K562 (cell line): ENCODE results near the gene CDC14A. TPM values are rescaled to one million over a fixed set of nuclear protein-coding genes. Genes with fewer than 3 reads are reported as not detected.
A peak's percentile ranks its signal among the peaks of the same experiment; 100 is the strongest.

ENCODE experiments used
- ATF7 ChIP-seq: fragments of 450-650 bp; IDR thresholded peaks from 2 replicates; pipeline ENCODE4 v1.7.1; 2014; ENCODE audit warnings: mild to moderate bottlenecking, moderate library complexity
- CBFA2T3 ChIP-seq: fragments of 450-650 bp; IDR thresholded peaks from 2 replicates; pipeline ENCODE4 v1.6.1; 2017
- FOXA3 ChIP-seq, 2 experiments: fragments of 450-650 bp in 1 of 2; sonication (generic) in 1 of 2; formaldehyde crosslinking; IDR thresholded peaks in 1 of 2; conservative IDR thresholded peaks in 1 of 2; 2 replicates each; pipeline versions ENCODE4 v1.4.0 to v1.8.0; 2020 to 2022; ENCODE audit warnings: mild to moderate bottlenecking in 2 of 2, missing genetic modification reagents in 1 of 2
- GABPB1 ChIP-seq: sonication (generic); formaldehyde crosslinking; IDR thresholded peaks from 2 replicates; pipeline ENCODE4 v1.8.0; 2022; ENCODE audit warnings: mild to moderate bottlenecking, missing genetic modification reagents
- HMGN3 ChIP-seq: IDR thresholded peaks from 2 replicates; pipeline ENCODE4 v1.6.1; 2011; ENCODE audit warnings: borderline replicate concordance, low read depth, mild to moderate bottlenecking, mixed read lengths, low read length; ENCODE audit not compliant: insufficient read length; ENCODE audit errors: extremely low read depth
- HMGXB4 ChIP-seq: sonication (generic); formaldehyde crosslinking; IDR thresholded peaks from 2 replicates; pipeline ENCODE4 v1.8.1; 2023; ENCODE audit warnings: mild to moderate bottlenecking, missing genetic modification reagents
- LCOR ChIP-seq: sonication (generic); formaldehyde crosslinking; IDR thresholded peaks from 2 replicates; pipeline ENCODE4 v1.8.0; 2022; ENCODE audit warnings: mild to moderate bottlenecking, missing genetic modification reagents
- MTA2 ChIP-seq: fragments of 450-650 bp; IDR thresholded peaks from 2 replicates; pipeline ENCODE4 v1.6.1; 2016; ENCODE audit warnings: low read depth
- NBN ChIP-seq: fragments of 450-650 bp; IDR thresholded peaks from 2 replicates; pipeline ENCODE4 v1.6.1; 2016; ENCODE audit warnings: low read depth, mild to moderate bottlenecking
- NCOR1 ChIP-seq: fragments of 450-650 bp; IDR thresholded peaks from 2 replicates; pipeline ENCODE4 v1.6.1; 2016; ENCODE audit warnings: mild to moderate bottlenecking, moderate library complexity
- NFXL1 ChIP-seq: fragments of 450-650 bp; formaldehyde crosslinking; IDR thresholded peaks from 2 replicates; pipeline ENCODE4 v1.4.0; 2021; ENCODE audit warnings: mild to moderate bottlenecking
- NUFIP1 ChIP-seq: fragments of 450-650 bp; IDR thresholded peaks from 2 replicates; pipeline ENCODE4 v1.6.1; 2018; ENCODE audit not compliant: partially characterized antibody
- RBFOX2 ChIP-seq: fragments of 200-400 bp; formaldehyde crosslinking; IDR thresholded peaks from 2 replicates; pipeline ENCODE4 v1.6.1; 2017; ENCODE audit warnings: low read depth, mild to moderate bottlenecking, low read length, moderate library complexity
- RHOXF2B ChIP-seq: fragments of 250-450 bp; sonication (Bioruptor Pico); conservative IDR thresholded peaks from 2 replicates; pipeline ENCODE4 v1.5.1; 2021
- SMAD1 ChIP-seq: fragments of 150-350 bp; IDR thresholded peaks from 2 replicates; pipeline ENCODE4 v1.6.1; 2014; ENCODE audit warnings: low read length, low read depth; ENCODE audit not compliant: partially characterized antibody
- SMARCA4 ChIP-seq: fragments of 450-650 bp; IDR thresholded peaks from 2 replicates; pipeline ENCODE4 v1.6.1; 2016
- TEAD4 ChIP-seq, 2 experiments: sonication (generic) in 1 of 2; formaldehyde crosslinking in 1 of 2; IDR thresholded peaks; 2 replicates each; pipeline versions ENCODE4 v1.6.1 to v1.8.0; 2012 to 2022; ENCODE audit warnings: borderline replicate concordance in 1 of 2, inconsistent platforms in 1 of 2, low read length in 1 of 2, mild to moderate bottlenecking in 1 of 2, missing genetic modification reagents in 1 of 2
- XRCC4 ChIP-seq: IDR thresholded peaks from one replicate; pipeline ENCODE4 v1.6.1; 2011; ENCODE audit not compliant: insufficient read depth, insufficient read length; ENCODE audit errors: extremely low read depth
- ZBTB11 ChIP-seq, 3 experiments: fragments of 200-800 bp in 1 of 3; fragments of 250-450 bp in 1 of 3; fragments of 450-650 bp in 1 of 3; sonication (Bioruptor Pico) in 1 of 3; sonication (Bioruptor generic) in 1 of 3; formaldehyde crosslinking in 1 of 3; IDR thresholded peaks; 2 replicates each; pipeline versions ENCODE4 v1.6.1 to v1.8.0; 2016 to 2022; ENCODE audit warnings: mild to moderate bottlenecking in 2 of 3, missing genetic modification characterization in 2 of 3, missing compliant biosample characterization in 1 of 3, moderate library complexity in 1 of 3
- ZC3H11A ChIP-seq: IDR thresholded peaks from 2 replicates; pipeline ENCODE4 v1.6.1; 2012; ENCODE audit warnings: low read depth, low read length, improper control_type of control experiment
- ZFP36 ChIP-seq: fragments of 150-350 bp; IDR thresholded peaks from 2 replicates; pipeline ENCODE4 v1.6.1; 2018; ENCODE audit warnings: low read length, low read depth; ENCODE audit not compliant: partially characterized antibody
- ZNF384 ChIP-seq: IDR thresholded peaks from 2 replicates; pipeline ENCODE4 v1.6.1; 2012; ENCODE audit warnings: low read depth, low read length, improper control_type of control experiment
- ZNF583 ChIP-seq: fragments of 250-450 bp; sonication (Bioruptor Pico); IDR thresholded peaks from 2 replicates; pipeline ENCODE4 v1.4.0; 2020
- ZNF644 ChIP-seq: fragments of 200-800 bp; sonication (Bioruptor generic); IDR thresholded peaks from 2 replicates; pipeline ENCODE4 v1.6.1; 2016; ENCODE audit warnings: low read depth, missing genetic modification characterization, missing compliant biosample characterization
- polyA plus RNA-seq, 8 experiments: library from polyadenylated mRNA; depleted of rRNA in 4 of 8; stranded (reverse) in 5 of 8; unstranded in 3 of 8; fragments of >200 nt; fragmentation: Nextera tagmentation in 2 of 8; fragmentation: Illumina TruSeq in 1 of 8; extraction: Ambion mirVana in 2 of 8; extraction: Trizol in 1 of 8; gene quantifications; 2 replicates each; pipeline versions ENCODE4 v1.2.1 to v1.2.3, GENCODE V29; 2011 to 2014; ENCODE audit warnings: inconsistent platforms in 1 of 8, missing spikeins in 1 of 8
- total RNA-seq, 7 experiments: library from RNA; depleted of rRNA in 6 of 7; stranded (reverse); fragments of >200 nt in 6 of 7; fragmentation: Illumina TruSeq in 2 of 7; extraction: Trizol in 2 of 7; gene quantifications; 2 replicates each; pipeline versions ENCODE4 v1.2.1 to v1.2.3, GENCODE V29; 2011 to 2021; ENCODE audit warnings: low replicate concordance in 1 of 7

CDC14A gene
- total and polyA plus RNA-seq, 9 of the 15 experiments (the other 6 are each of a cell fraction or from before 2014, with no cell fraction given): 17.0 to 74.3 (median 33.4) TPM

GRCh38 chr1:100351095-100351887, 1.0 kb upstream of the CDC14A start (continued):
- TF ChIP-seq NUFIP1 (peak; percentile 58), ZC3H11A (no peak), HMGN3 (peak; percentile 70), CBFA2T3 (peak; percentile 20; the same call in 1 of the 2 replicates), ZFP36 (no peak), GABPB1 (CRISPR knock-in tag) (no peak; the same call in 1 of the 2 replicates), NCOR1 (peak; percentile 7; the same call in 1 of the 2 replicates), ATF7 (peak; percentile 79), ZBTB11 (CRISPR knock-in tag; IDR thresholded peaks at IDR 0.05) (peak in 1 of 3 experiments; percentile 57; a peak in 1 of 6 replicates), LCOR (CRISPR knock-in tag) (peak; percentile 79; the same call in 1 of the 2 replicates), FOXA3 (CRISPR knock-in tag; conservative IDR thresholded peaks at IDR 0.05 in 1 of 2, IDR thresholded peaks at IDR 0.05 in 1 of 2) (peak in 1 of 2 experiments; percentile 71; a peak in 1 of 4 replicates), XRCC4 (no peak), SMARCA4 (peak; percentile 85), TEAD4 (IDR thresholded peaks at IDR 0.05; ENCODE audit: low read length) (peak; percentile 32; the same call in 1 of the 2 replicates), TEAD4 (CRISPR knock-in tag; IDR thresholded peaks at IDR 0.05; ENCODE audit: borderline replicate concordance) (no peak), NFXL1 (no peak), ZNF644 (tag) (no peak), SMAD1 (peak; percentile 32), HMGXB4 (CRISPR knock-in tag) (no peak; the same call in 1 of the 2 replicates), MTA2 (0 out of 2 replicates have a peak, but pooled peaks have one; percentile 10), ZNF384 (peak; percentile 97), RBFOX2 (peak; percentile 86), RHOXF2B (CRISPR knock-in tag) (no peak), ZNF583 (CRISPR knock-in tag) (no peak), NBN (peak; percentile 71; the same call in 1 of the 2 replicates)
